ENCODE data around the gene LTBP3. TPM values are rescaled to one million over a fixed set of nuclear protein-coding genes. Genes with fewer than 3 reads are reported as not detected.
A peak's percentile ranks its signal among the peaks of the same experiment; 100 is the strongest.

LTBP3 gene
- total and polyA plus RNA-seq, 12 donors, result 42.7 to 92.5 (median 72.8) TPM

GRCh38 chr11:65556470-65557279, 1.5 kb downstream of the LTBP3 start:
- peak overlapping the region in 9 of 10 donors; percentile 56 to 76 (median 66) for H3K4me3 ChIP-seq
- H3K36me3 ChIP-seq, result peaks cover 0 to 25% (median 0%) of the 10 kb centered on the region in 9 donors
- intact Hi-C loops (cut with DNase I), result no loop called here
- peaks cover 0 to 9% (median 0%) of the 10 kb centered on the region in 7 donors for H3K27me3 ChIP-seq
- WGBS, 2 donors, result 80 to 83% methylated on average over 12 of the region's 12 CpGs
- ATAC-seq (no peak), DNase-seq (no peak)
- H3K9me3 ChIP-seq, result no peaks in the 10 kb centered on the region
- TF ChIP-seq CTCF (IDR thresholded peaks at IDR 0.05), result no peak
- H3K4me1 ChIP-seq, result peaks cover 38 to 85% (median 57%) of the 10 kb centered on the region in 9 donors
- H3K27ac ChIP-seq, result peak overlapping the region; percentile 84 to 99 (median 94)

- intact Hi-C loops (cut with DNase I), result no loop called here
- 30 to 54% methylated on average over 6 of the region's 6 CpGs for WGBS, 2 donors
- Histone ChIP-seq H3K36me3 (peaks cover 0 to 34% (median 5%) of the 10 kb centered on the region in 9 donors), H3K4me3 (peak overlapping the region in 1 of 10 donors; percentile 62), H3K27ac (peak overlapping the region in 9 of 10 donors; percentile 48 to 99 (median 88)), H3K9me3 (no peaks in the 10 kb centered on the region), H3K4me1 (peaks cover 38 to 77% (median 53%) of the 10 kb centered on the region in 9 donors), H3K27me3 (peaks cover 0 to 9% (median 0%) of the 10 kb centered on the region in 7 donors)
- DNase-seq (peak; percentile 62 to 67), ATAC-seq (peak in 6 of 8 donors; percentile 8 to 49 (median 37))
- TF ChIP-seq CTCF (IDR thresholded peaks at IDR 0.05), result no peak
These were observed 2.4 kb downstream of the LTBP3 start for GRCh38 chr11:65555693-65556231.

GRCh38 chr11:65554842-65555430, 3.2 kb downstream of the LTBP3 start:
- Histone ChIP-seq H3K36me3 (peaks cover 0 to 43% (median 5%) of the 10 kb centered on the region in 9 donors), H3K27ac (peak overlapping the region in 9 of 10 donors; percentile 28 to 99 (median 88)), H3K9me3 (no peaks in the 10 kb centered on the region), H3K27me3 (peaks cover 0 to 9% (median 0%) of the 10 kb centered on the region in 7 donors), H3K4me3 (no peak overlapping the region), H3K4me1 (peaks cover 35 to 69% (median 45%) of the 10 kb centered on the region in 9 donors)
- no peak for TF ChIP-seq CTCF (IDR thresholded peaks at IDR 0.05)
- intact Hi-C loops (cut with DNase I), result no loop called here
- 73 to 97% methylated on average over 4 of the region's 4 CpGs for WGBS, 2 donors
- DNase-seq, result no peak
- no peak for ATAC-seq

- H3K4me3 ChIP-seq, result no peak overlapping the region
- TF ChIP-seq CTCF (IDR thresholded peaks at IDR 0.05), result no peak
- peak overlapping the region in 5 of 10 donors; percentile 31 to 99 (median 91) for H3K27ac ChIP-seq
- H3K36me3 ChIP-seq, result peaks cover 0 to 49% (median 5%) of the 10 kb centered on the region in 9 donors
- H3K27me3 ChIP-seq, result peaks cover 0 to 8% (median 0%) of the 10 kb centered on the region in 7 donors
- no peak for ATAC-seq
- intact Hi-C loops (cut with DNase I), result no loop called here
- 87 to 89% methylated on average over 27 of the region's 27 CpGs for WGBS, 2 donors
- no peak for DNase-seq
- H3K9me3 ChIP-seq, result no peaks in the 10 kb centered on the region
- peaks cover 29 to 62% (median 38%) of the 10 kb centered on the region in 9 donors for H3K4me1 ChIP-seq
These were observed 3.9 kb downstream of the LTBP3 start for GRCh38 chr11:65554057-65554818.

Measured in heart right ventricle (tissue), 16 donors.